ENCODE results near the gene TPH2. TPM values are rescaled to one million over a fixed set of nuclear protein-coding genes. Genes with fewer than 3 reads are reported as not detected.

The TPH2 gene
- total and polyA plus RNA-seq, 4 experiments from 2014 or later = 0.12 TPM; not detected in 3

DNA sequence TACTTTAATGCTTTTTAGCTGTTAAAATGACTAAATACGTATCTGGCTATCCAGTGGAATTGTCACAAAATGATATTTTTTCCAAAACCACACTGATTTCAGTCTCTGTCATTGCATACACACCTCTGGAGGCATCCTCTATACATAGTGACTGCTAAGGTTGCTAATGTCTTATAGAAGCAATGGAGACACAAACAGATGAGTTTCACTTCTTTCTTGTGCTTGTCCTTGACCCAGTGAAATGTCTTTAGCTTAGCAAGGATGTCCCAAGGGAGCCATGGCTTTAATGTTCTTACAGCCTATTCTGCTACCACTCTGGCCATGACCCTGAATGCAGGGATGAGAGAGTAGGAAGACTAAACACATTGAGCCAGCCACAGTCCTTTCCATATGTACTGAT lies 90.3 kb downstream of the TPH2 start:
- Mint-ChIP-seq H3K36me3 (no peaks in the 10 kb centered on the region), H3K27me3 (peaks cover 9 to 15% of the 10 kb centered on the region in 2 donors), H3K4me1 (no peaks in the 10 kb centered on the region), H3K4me3 (no peak overlapping the region), H3K9me3 (no peaks in the 10 kb centered on the region), H3K27ac (no peak overlapping the region)
- intact Hi-C loops (cut with micrococcal nuclease) = no loop called here
- DNase-seq = no peak
- CTCF ChIA-PET (ENCODE audit: partially characterized antibody) = interaction anchor here (2.1 kb wide), 1 partner anchor 10 kb away, joined by 8 read pairs; no protein-coding TSS in a partner anchor
- Histone ChIP-seq H3K27ac (ENCODE audit: low read depth, low read length) (no peak overlapping the region), H3K27me3 (ENCODE audit: insufficient read depth, low read length) (no peaks in the 10 kb centered on the region), H3K36me3 (ENCODE audit: insufficient read depth, low read length) (no peaks in the 10 kb centered on the region), H3K4me1 (ENCODE audit: insufficient read depth, low read length) (no peaks in the 10 kb centered on the region), H3K9me3 (ENCODE audit: control insufficient read depth in 1 of 2, low read length in 2 of 2) (no peaks in the 10 kb centered on the region), H3K4me3 (ENCODE audit: low read length in 2 of 2) (no peak overlapping the region)
- POLR2A ChIA-PET (ENCODE audit: partially characterized antibody) = no interaction called here

DNA sequence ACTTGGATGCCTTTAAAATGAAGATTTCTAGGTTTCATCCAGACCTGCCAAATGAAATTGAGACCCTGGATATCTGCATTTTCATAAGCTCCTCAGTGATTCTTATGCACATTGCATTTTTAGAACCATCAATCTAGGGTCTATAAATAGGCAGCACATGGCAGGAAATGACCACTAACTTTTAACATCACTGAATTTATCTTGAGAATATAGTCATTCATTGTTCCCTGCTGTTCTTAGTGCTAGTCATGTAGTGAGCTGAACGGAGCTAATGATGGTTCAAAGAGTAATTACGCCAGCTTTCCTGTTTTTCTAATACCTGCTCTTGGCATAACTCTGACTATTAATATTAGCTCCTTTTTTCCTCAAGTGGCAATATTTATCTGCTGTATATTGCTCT lies 91.6 kb downstream of the TPH2 start:
- Mint-ChIP-seq H3K4me3 (no peak overlapping the region), H3K36me3 (no peaks in the 10 kb centered on the region), H3K27ac (no peak overlapping the region), H3K27me3 (peaks cover 8 to 9% of the 10 kb centered on the region in 2 donors), H3K9me3 (no peaks in the 10 kb centered on the region), H3K4me1 (no peaks in the 10 kb centered on the region)
- H3K36me3 ChIP-seq (ENCODE audit: insufficient read depth, low read length) = no peaks in the 10 kb centered on the region
- H3K27me3 ChIP-seq (ENCODE audit: insufficient read depth, low read length) = no peaks in the 10 kb centered on the region
- CTCF ChIA-PET (ENCODE audit: partially characterized antibody) = no interaction called here
- no peak for DNase-seq
- intact Hi-C loops (cut with micrococcal nuclease) = no loop called here
- H3K27ac ChIP-seq (ENCODE audit: low read depth, low read length) = no peak overlapping the region
- no peak overlapping the region for H3K4me3 ChIP-seq (ENCODE audit: low read length in 2 of 2)
- H3K4me1 ChIP-seq (ENCODE audit: insufficient read depth, low read length) = no peaks in the 10 kb centered on the region
- H3K9me3 ChIP-seq (ENCODE audit: control insufficient read depth in 1 of 2, low read length in 2 of 2) = no peaks in the 10 kb centered on the region
- POLR2A ChIA-PET (ENCODE audit: partially characterized antibody) = no interaction called here

GRCh38 chr12:72031066-72031465 lies 92.4 kb downstream of the TPH2 start:
- H3K27ac Mint-ChIP-seq = no peak overlapping the region
- H3K27me3 Mint-ChIP-seq = peaks cover 5 to 8% of the 10 kb centered on the region in 2 donors
- POLR2A ChIA-PET (ENCODE audit: partially characterized antibody) = no interaction called here
- no peaks in the 10 kb centered on the region for H3K4me1 Mint-ChIP-seq
- Histone ChIP-seq H3K9me3 (ENCODE audit: control insufficient read depth in 1 of 2, low read length in 2 of 2) (no peaks in the 10 kb centered on the region), H3K27me3 (ENCODE audit: insufficient read depth, low read length) (no peaks in the 10 kb centered on the region), H3K4me1 (ENCODE audit: insufficient read depth, low read length) (no peaks in the 10 kb centered on the region), H3K36me3 (ENCODE audit: insufficient read depth, low read length) (no peaks in the 10 kb centered on the region), H3K27ac (ENCODE audit: low read depth, low read length) (no peak overlapping the region), H3K4me3 (ENCODE audit: low read length in 2 of 2) (no peak overlapping the region)
- intact Hi-C loops (cut with micrococcal nuclease) = no loop called here
- CTCF ChIA-PET (ENCODE audit: partially characterized antibody) = no interaction called here
- H3K36me3 Mint-ChIP-seq = no peaks in the 10 kb centered on the region
- H3K9me3 Mint-ChIP-seq = no peaks in the 10 kb centered on the region
- no peak overlapping the region for H3K4me3 Mint-ChIP-seq
- DNase-seq = no peak

GRCh38 chr12:72033991-72034390 lies 95.3 kb downstream of the TPH2 start:
- no peaks in the 10 kb centered on the region for H3K27me3 ChIP-seq (ENCODE audit: insufficient read depth, low read length)
- H3K4me1 ChIP-seq (ENCODE audit: insufficient read depth, low read length) = no peaks in the 10 kb centered on the region
- ChIA-PET CTCF (ENCODE audit: partially characterized antibody) (interaction anchor here (0.8 kb wide), 1 partner anchor 15 kb away, joined by 3 read pairs; no protein-coding TSS in a partner anchor), POLR2A (ENCODE audit: partially characterized antibody) (no interaction called here)
- no peaks in the 10 kb centered on the region for H3K9me3 Mint-ChIP-seq
- H3K27ac ChIP-seq (ENCODE audit: low read depth, low read length) = no peak overlapping the region
- H3K9me3 ChIP-seq (ENCODE audit: control insufficient read depth in 1 of 2, low read length in 2 of 2) = no peaks in the 10 kb centered on the region
- no peaks in the 10 kb centered on the region for H3K4me1 Mint-ChIP-seq
- H3K27me3 Mint-ChIP-seq = peaks cover 2% of the 10 kb centered on the region in 2 donors
- DNase-seq = no peak
- no peak overlapping the region for H3K4me3 ChIP-seq (ENCODE audit: low read length in 2 of 2)
- intact Hi-C loops (cut with micrococcal nuclease) = no loop called here
- H3K27ac Mint-ChIP-seq = no peak overlapping the region
- H3K4me3 Mint-ChIP-seq = no peak overlapping the region
- H3K36me3 ChIP-seq (ENCODE audit: insufficient read depth, low read length) = no peaks in the 10 kb centered on the region
- H3K36me3 Mint-ChIP-seq = no peaks in the 10 kb centered on the region

- no peak overlapping the region for H3K4me3 Mint-ChIP-seq
- Histone ChIP-seq H3K4me1 (ENCODE audit: insufficient read depth, low read length) (no peaks in the 10 kb centered on the region), H3K4me3 (ENCODE audit: low read length in 2 of 2) (no peak overlapping the region), H3K27ac (ENCODE audit: low read depth, low read length) (no peak overlapping the region), H3K27me3 (ENCODE audit: insufficient read depth, low read length) (no peaks in the 10 kb centered on the region), H3K9me3 (ENCODE audit: control insufficient read depth in 1 of 2, low read length in 2 of 2) (no peaks in the 10 kb centered on the region), H3K36me3 (ENCODE audit: insufficient read depth, low read length) (no peaks in the 10 kb centered on the region)
- no peaks in the 10 kb centered on the region for H3K4me1 Mint-ChIP-seq
- ChIA-PET CTCF (ENCODE audit: partially characterized antibody) (no interaction called here), POLR2A (ENCODE audit: partially characterized antibody) (no interaction called here)
- DNase-seq = no peak
- H3K9me3 Mint-ChIP-seq = no peaks in the 10 kb centered on the region
- H3K27ac Mint-ChIP-seq = no peak overlapping the region
- intact Hi-C loops (cut with micrococcal nuclease) = no loop called here
- H3K36me3 Mint-ChIP-seq = no peaks in the 10 kb centered on the region
- no peaks in the 10 kb centered on the region for H3K27me3 Mint-ChIP-seq
Measured at GRCh38 chr12:72035625-72036024, 97.0 kb downstream of the TPH2 start.

DNA sequence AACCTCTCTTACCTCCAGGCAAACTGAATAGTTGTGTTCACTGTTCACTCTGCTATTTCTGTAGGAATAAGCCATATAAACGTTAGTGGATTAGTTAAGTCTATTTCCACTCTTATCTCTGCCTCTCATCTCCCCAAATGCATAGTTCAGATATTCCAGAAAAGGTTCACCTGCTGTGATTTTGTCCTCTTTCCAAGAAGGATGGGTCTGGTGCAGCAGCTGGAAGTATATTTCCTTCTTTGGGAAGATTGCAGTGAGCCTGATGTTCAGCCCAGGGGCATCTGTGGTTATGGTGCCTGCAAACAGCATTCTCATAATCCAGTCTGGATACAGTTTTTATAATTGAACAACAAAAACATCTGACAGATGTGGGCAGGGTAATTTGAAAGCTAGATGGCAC lies 97.7 kb downstream of the TPH2 start:
- intact Hi-C loops (cut with micrococcal nuclease) = no loop called here
- CTCF ChIA-PET (ENCODE audit: partially characterized antibody) = no interaction called here
- POLR2A ChIA-PET (ENCODE audit: partially characterized antibody) = no interaction called here
- no peaks in the 10 kb centered on the region for H3K36me3 Mint-ChIP-seq
- Histone ChIP-seq H3K36me3 (ENCODE audit: insufficient read depth, low read length) (no peaks in the 10 kb centered on the region), H3K4me3 (ENCODE audit: low read length in 2 of 2) (no peak overlapping the region), H3K27ac (ENCODE audit: low read depth, low read length) (no peak overlapping the region), H3K4me1 (ENCODE audit: insufficient read depth, low read length) (no peaks in the 10 kb centered on the region), H3K27me3 (ENCODE audit: insufficient read depth, low read length) (no peaks in the 10 kb centered on the region), H3K9me3 (ENCODE audit: control insufficient read depth in 1 of 2, low read length in 2 of 2) (no peaks in the 10 kb centered on the region)
- H3K4me3 Mint-ChIP-seq = no peak overlapping the region
- H3K4me1 Mint-ChIP-seq = no peaks in the 10 kb centered on the region
- H3K9me3 Mint-ChIP-seq = no peaks in the 10 kb centered on the region
- H3K27ac Mint-ChIP-seq = no peak overlapping the region
- no peaks in the 10 kb centered on the region for H3K27me3 Mint-ChIP-seq
- DNase-seq = no peak

DNA sequence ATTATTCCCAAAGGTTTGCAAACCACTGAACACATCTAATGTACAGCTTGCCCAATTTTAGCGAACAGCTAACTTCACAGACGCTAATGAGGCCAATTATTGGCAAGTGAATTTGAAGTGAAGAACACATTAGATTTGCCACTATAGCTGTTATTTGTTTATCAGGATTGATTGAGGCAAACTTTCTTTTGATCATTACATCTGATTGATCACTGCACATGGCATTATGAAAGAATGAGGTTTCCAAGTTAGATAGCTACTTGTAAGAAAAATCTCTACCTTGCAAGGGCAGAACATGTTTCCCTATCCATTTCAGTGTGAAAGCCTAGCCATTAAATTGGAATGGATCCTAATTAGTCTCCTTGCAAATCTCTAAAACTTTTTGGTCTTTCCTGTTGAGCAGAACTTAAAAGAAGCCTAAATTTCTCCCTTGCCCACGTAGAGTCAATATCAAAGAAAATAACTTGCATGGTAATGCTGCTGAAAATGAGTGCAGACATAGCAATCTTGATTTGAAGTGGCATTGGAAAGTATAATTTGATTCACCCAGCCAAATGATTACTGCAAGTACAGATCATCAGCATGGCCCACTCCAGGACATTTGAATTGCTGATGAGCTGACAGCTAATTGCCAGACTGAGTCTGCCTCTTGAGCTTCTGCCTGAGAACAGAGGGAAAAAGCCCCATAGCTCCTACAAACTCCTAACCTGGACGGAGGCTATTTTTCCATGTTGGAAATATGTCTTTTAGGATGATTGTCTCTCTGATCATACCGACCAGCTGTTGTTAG lies 98.6 kb downstream of the TPH2 start:
- Histone ChIP-seq H3K36me3 (ENCODE audit: insufficient read depth, low read length) (no peaks in the 10 kb centered on the region), H3K27ac (ENCODE audit: low read depth, low read length) (no peak overlapping the region), H3K4me1 (ENCODE audit: insufficient read depth, low read length) (no peaks in the 10 kb centered on the region), H3K9me3 (ENCODE audit: control insufficient read depth in 1 of 2, low read length in 2 of 2) (no peaks in the 10 kb centered on the region), H3K27me3 (ENCODE audit: insufficient read depth, low read length) (no peaks in the 10 kb centered on the region), H3K4me3 (ENCODE audit: low read length in 2 of 2) (no peak overlapping the region)
- no peak overlapping the region for H3K27ac Mint-ChIP-seq
- CTCF ChIA-PET (ENCODE audit: partially characterized antibody) = no interaction called here
- no peak for DNase-seq
- H3K4me3 Mint-ChIP-seq = no peak overlapping the region
- peaks cover 0 to under 1% of the 10 kb centered on the region in 2 donors for H3K27me3 Mint-ChIP-seq
- H3K9me3 Mint-ChIP-seq = no peaks in the 10 kb centered on the region
- intact Hi-C loops (cut with micrococcal nuclease) = no loop called here
- POLR2A ChIA-PET (ENCODE audit: partially characterized antibody) = no interaction called here
- H3K4me1 Mint-ChIP-seq = no peaks in the 10 kb centered on the region
- H3K36me3 Mint-ChIP-seq = no peaks in the 10 kb centered on the region
